ENCODE results near the gene TMEM176B. TPM values are rescaled to one million over a fixed set of nuclear protein-coding genes. Genes with fewer than 3 reads are reported as not detected.

Gene TMEM176B
- total and polyA plus RNA-seq, 2 of the 13 experiments (the other 11 are each of a cell fraction or from before 2014, with no cell fraction given) = not detected

DNA sequence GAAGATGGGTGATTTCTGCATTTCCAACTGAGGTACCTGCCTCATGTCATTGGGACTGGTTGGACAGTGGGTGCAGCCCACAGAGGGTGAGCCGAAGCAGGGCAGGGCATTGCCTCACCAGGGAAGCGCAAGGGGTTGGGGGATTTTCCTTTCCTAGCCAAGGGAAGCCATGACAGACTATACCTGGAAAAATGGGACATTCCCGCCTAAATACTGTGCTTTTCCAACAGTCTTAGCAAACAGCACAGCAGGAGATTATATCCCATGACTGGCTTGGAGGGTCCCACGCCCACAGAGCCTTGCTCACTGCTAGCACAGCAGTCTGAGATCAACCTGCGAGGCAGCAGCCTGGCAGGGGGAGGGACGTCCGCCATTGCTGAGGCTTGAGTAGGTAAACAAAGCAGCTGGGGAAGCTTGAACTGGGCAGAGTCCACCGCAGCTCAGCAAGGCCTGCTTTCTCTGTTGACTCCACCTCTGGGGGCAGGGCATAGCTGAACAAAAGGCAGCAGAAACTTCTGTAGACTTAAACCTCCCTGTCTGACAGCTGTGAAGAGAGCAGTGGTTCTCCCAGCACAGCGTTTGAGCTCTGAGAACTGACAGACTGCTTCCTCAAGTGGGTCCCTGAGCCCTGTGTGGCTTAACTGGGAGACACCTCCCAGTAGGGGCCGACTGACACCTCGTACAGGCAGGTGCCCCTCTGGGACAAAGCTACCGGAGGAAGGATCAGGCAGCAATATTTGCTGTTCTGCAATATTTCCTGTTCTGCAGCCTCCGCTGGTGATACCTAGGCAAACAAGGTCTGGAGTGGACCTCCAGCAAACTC is 7.7 kb upstream of the TMEM176B start (continued):
- TF ChIP-seq IKZF5 (CRISPR knock-in tag; IDR thresholded peaks at IDR 0.05) = peak; percentile 83
- peak; percentile 96 for TF ChIP-seq HOXA3 (CRISPR knock-in tag; IDR thresholded peaks at IDR 0.05)
- TF ChIP-seq ZBTB21 (CRISPR knock-in tag; IDR thresholded peaks at IDR 0.05) = 0 out of 2 replicates have a peak, but pooled peaks have one; percentile 10
- TF ChIP-seq, protein P1, sequence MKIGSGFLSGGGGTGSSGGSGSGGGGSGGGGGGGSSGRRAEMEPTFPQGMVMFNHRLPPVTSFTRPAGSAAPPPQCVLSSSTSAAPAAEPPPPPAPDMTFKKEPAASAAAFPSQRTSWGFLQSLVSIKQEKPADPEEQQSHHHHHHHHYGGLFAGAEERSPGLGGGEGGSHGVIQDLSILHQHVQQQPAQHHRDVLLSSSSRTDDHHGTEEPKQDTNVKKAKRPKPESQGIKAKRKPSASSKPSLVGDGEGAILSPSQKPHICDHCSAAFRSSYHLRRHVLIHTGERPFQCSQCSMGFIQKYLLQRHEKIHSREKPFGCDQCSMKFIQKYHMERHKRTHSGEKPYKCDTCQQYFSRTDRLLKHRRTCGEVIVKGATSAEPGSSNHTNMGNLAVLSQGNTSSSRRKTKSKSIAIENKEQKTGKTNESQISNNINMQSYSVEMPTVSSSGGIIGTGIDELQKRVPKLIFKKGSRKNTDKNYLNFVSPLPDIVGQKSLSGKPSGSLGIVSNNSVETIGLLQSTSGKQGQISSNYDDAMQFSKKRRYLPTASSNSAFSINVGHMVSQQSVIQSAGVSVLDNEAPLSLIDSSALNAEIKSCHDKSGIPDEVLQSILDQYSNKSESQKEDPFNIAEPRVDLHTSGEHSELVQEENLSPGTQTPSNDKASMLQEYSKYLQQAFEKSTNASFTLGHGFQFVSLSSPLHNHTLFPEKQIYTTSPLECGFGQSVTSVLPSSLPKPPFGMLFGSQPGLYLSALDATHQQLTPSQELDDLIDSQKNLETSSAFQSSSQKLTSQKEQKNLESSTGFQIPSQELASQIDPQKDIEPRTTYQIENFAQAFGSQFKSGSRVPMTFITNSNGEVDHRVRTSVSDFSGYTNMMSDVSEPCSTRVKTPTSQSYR (CRISPR knock-in tag; IDR thresholded peaks at IDR 0.05; ENCODE audit: borderline replicate concordance) = peak; percentile 82
- TF ChIP-seq DR1 (CRISPR knock-in tag; IDR thresholded peaks at IDR 0.05) = peak; percentile 66; the same call in 1 of the 2 replicates
- peak; percentile 92 for TF ChIP-seq HNF4A (CRISPR knock-in tag; IDR thresholded peaks at IDR 0.05)
- 0 out of 2 replicates have a peak, but pooled peaks have one; percentile 43 for TF ChIP-seq ZBTB34 (CRISPR knock-in tag; IDR thresholded peaks at IDR 0.05)
- TF ChIP-seq ZNF317 (CRISPR knock-in tag; IDR thresholded peaks at IDR 0.05) = 0 out of 2 replicates have a peak, but pooled peaks have one; percentile 40
- TF ChIP-seq, protein P2, sequence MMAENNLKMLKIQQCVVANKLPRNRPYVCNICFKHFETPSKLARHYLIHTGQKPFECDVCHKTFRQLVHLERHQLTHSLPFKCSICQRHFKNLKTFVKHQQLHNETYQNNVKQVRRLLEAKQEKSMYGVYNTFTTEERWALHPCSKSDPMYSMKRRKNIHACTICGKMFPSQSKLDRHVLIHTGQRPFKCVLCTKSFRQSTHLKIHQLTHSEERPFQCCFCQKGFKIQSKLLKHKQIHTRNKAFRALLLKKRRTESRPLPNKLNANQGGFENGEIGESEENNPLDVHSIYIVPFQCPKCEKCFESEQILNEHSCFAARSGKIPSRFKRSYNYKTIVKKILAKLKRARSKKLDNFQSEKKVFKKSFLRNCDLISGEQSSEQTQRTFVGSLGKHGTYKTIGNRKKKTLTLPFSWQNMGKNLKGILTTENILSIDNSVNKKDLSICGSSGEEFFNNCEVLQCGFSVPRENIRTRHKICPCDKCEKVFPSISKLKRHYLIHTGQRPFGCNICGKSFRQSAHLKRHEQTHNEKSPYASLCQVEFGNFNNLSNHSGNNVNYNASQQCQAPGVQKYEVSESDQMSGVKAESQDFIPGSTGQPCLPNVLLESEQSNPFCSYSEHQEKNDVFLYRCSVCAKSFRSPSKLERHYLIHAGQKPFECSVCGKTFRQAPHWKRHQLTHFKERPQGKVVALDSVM (CRISPR knock-in tag; IDR thresholded peaks at IDR 0.05) = peak; percentile 69; the same call in 1 of the 2 replicates
- peak; percentile 75 for TF ChIP-seq REPIN1 (CRISPR knock-in tag; IDR thresholded peaks at IDR 0.05; ENCODE audit: borderline replicate concordance, low read depth)
- TF ChIP-seq, protein P3, sequence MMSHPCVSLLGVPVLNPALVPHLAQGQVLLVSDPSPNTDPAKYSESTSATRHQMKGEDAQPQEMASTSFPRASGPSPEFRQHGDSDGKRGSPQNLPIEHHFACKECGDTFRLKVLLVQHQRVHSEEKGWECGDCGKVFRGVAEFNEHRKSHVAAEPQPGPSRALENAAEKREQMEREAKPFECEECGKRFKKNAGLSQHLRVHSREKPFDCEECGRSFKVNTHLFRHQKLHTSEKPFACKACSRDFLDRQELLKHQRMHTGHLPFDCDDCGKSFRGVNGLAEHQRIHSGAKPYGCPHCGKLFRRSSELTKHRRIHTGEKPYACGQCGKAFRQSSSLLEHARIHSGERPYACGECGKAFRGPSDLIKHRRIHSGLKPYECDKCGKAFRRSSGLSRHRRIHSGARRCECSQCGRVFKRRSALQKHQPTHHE (CRISPR knock-in tag; IDR thresholded peaks at IDR 0.05; ENCODE audit: borderline replicate concordance) = 0 out of 2 replicates have a peak, but pooled peaks have one; percentile 54
- TF ChIP-seq, protein P4, sequence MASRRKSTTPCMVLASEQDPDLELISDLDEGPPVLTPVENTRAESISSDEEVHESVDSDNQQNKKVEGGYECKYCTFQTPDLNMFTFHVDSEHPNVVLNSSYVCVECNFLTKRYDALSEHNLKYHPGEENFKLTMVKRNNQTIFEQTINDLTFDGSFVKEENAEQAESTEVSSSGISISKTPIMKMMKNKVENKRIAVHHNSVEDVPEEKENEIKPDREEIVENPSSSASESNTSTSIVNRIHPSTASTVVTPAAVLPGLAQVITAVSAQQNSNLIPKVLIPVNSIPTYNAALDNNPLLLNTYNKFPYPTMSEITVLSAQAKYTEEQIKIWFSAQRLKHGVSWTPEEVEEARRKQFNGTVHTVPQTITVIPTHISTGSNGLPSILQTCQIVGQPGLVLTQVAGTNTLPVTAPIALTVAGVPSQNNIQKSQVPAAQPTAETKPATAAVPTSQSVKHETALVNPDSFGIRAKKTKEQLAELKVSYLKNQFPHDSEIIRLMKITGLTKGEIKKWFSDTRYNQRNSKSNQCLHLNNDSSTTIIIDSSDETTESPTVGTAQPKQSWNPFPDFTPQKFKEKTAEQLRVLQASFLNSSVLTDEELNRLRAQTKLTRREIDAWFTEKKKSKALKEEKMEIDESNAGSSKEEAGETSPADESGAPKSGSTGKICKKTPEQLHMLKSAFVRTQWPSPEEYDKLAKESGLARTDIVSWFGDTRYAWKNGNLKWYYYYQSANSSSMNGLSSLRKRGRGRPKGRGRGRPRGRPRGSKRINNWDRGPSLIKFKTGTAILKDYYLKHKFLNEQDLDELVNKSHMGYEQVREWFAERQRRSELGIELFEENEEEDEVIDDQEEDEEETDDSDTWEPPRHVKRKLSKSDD (CRISPR knock-in tag; IDR thresholded peaks at IDR 0.05; ENCODE audit: low read depth) = peak; percentile 91
- TF ChIP-seq SOX5 (CRISPR knock-in tag; IDR thresholded peaks at IDR 0.05; ENCODE audit: borderline replicate concordance) = peak; percentile 74; the same call in 1 of the 2 replicates
- peak; percentile 62 for TF ChIP-seq SAP130 (CRISPR knock-in tag; IDR thresholded peaks at IDR 0.05; ENCODE audit: low read depth)
- peak in 1 of 2 experiments; percentile 26; a peak in 2 of 4 replicates for TF ChIP-seq POLR2A (IDR thresholded peaks at IDR 0.05; ENCODE audit: insufficient read depth in 1 of 2, low read depth in 2 of 2, low read length in 2 of 2)
- TF ChIP-seq ZNF124 (CRISPR knock-in tag; IDR thresholded peaks at IDR 0.05) = peak; percentile 34; the same call in 1 of the 2 replicates
